GM23338 (cell line): Measurements from ENCODE around the gene PNLIPRP3. TPM values are rescaled to one million over a fixed set of nuclear protein-coding genes. Genes with fewer than 3 reads are reported as not detected.

Experiments used
- ATAC-seq: fragments of 200-7000 bp; cut with Tn5 transposase; 3 replicates; pipeline ENCODE4 v1.9.1; 2020
- DNase-seq: peaks from one replicate; pipeline ENCODE4 v3.0.0-alpha.2; 2015; ENCODE audit warnings: low spot score
- H2AFZ ChIP-seq: fragments of 200-600 bp; sonication (generic); 2 replicates; pipeline ENCODE4 v1.8.0; 2016; ENCODE audit warnings: antibody characterized with exemption, mild to moderate bottlenecking, moderate library complexity
- H3F3A ChIP-seq: fragments of 200-600 bp; sonication (generic); replicated peaks from 2 replicates; pipeline ENCODE4 v1.8.0; 2017; ENCODE audit warnings: antibody characterized with exemption, mixed run types, low read depth
- H3K27ac ChIP-seq: fragments of 200-600 bp; sonication (generic); 2 replicates; pipeline ENCODE4 v1.6.1; 2016; ENCODE audit warnings: low read depth
- H3K27me3 ChIP-seq: fragments of 200-600 bp; sonication (generic); 2 replicates; pipeline ENCODE4 v1.8.0; 2016; ENCODE audit warnings: mild to moderate bottlenecking, mixed run types, moderate library complexity; ENCODE audit not compliant: insufficient read depth
- H3K36me3 ChIP-seq: fragments of 200-600 bp; sonication (generic); 2 replicates; pipeline ENCODE4 v1.8.0; 2016; ENCODE audit warnings: mild to moderate bottlenecking; ENCODE audit not compliant: insufficient read depth
- H3K4me1 ChIP-seq: fragments of 200-600 bp; sonication (generic); 2 replicates; pipeline ENCODE4 v1.8.0; 2016; ENCODE audit warnings: mild to moderate bottlenecking, moderate library complexity; ENCODE audit not compliant: insufficient read depth
- H3K4me2 ChIP-seq: fragments of 200-600 bp; sonication (generic); 2 replicates; pipeline ENCODE4 v1.7.1; 2017; ENCODE audit warnings: mixed run types
- H3K4me3 ChIP-seq: fragments of 200-600 bp; sonication (generic); 2 replicates; pipeline ENCODE4 v1.6.1; 2016; ENCODE audit warnings: mixed run types
- H3K79me2 ChIP-seq: fragments of 200-600 bp; sonication (generic); replicated peaks from 2 replicates; pipeline ENCODE4 v1.8.0; 2017; ENCODE audit warnings: mild to moderate bottlenecking; ENCODE audit not compliant: insufficient read depth
- H3K9me2 ChIP-seq: fragments of 200-600 bp; sonication (generic); 2 replicates; pipeline ENCODE4 v1.8.0; 2017; ENCODE audit not compliant: insufficient read depth
- H4K20me1 ChIP-seq: fragments of 200-600 bp; sonication (generic); replicated peaks from 2 replicates; pipeline ENCODE4 v1.8.0; 2017; ENCODE audit warnings: mild to moderate bottlenecking; ENCODE audit not compliant: insufficient read depth
- H3K27ac Mint-ChIP-seq: 2 replicates; pipeline ENCODE4 v1.8.0; 2020; ENCODE audit warnings: inconsistent platforms, mild to moderate bottlenecking, moderate library complexity, mixed read lengths
- H3K27me3 Mint-ChIP-seq: 3 replicates; pipeline ENCODE4 v1.8.0; 2022; ENCODE audit warnings: low read depth, mild to moderate bottlenecking, moderate library complexity, mixed read lengths, inconsistent platforms; ENCODE audit not compliant: insufficient read depth, poor library complexity
- H3K36me3 Mint-ChIP-seq: 3 replicates; pipeline ENCODE4 v1.8.0; 2021; ENCODE audit warnings: low read depth, mild to moderate bottlenecking, inconsistent platforms, moderate library complexity, mixed read lengths
- H3K4me1 Mint-ChIP-seq: 3 replicates; pipeline ENCODE4 v1.8.0; 2020; ENCODE audit warnings: mild to moderate bottlenecking, inconsistent platforms, mixed read lengths
- H3K4me3 Mint-ChIP-seq: 3 replicates; pipeline ENCODE4 v1.8.0; 2021; ENCODE audit warnings: moderate library complexity, mild to moderate bottlenecking, inconsistent platforms, mixed read lengths
- H3K9me3 Mint-ChIP-seq: 3 replicates; pipeline ENCODE4 v1.8.0; 2020; ENCODE audit warnings: moderate library complexity, mild to moderate bottlenecking, inconsistent platforms, mixed read lengths
- CREB1 ChIP-seq: fragments of 250-450 bp; sonication (Bioruptor Pico); IDR thresholded peaks from 2 replicates; pipeline ENCODE4 v1.5.0; 2020; ENCODE audit warnings: low read depth, mild to moderate bottlenecking, moderate library complexity
- CTCF ChIP-seq, 2 experiments: fragments of 200-600 bp in 1 of 2; sonication (generic) in 1 of 2; conservative IDR thresholded peaks; 2 replicates each; pipeline versions ENCODE4 v1.5.1 to v1.6.1; 2016 to 2017; ENCODE audit warnings: antibody characterized with exemption in 2 of 2, low read depth in 2 of 2, mild to moderate bottlenecking in 2 of 2, moderate library complexity in 1 of 2
- EZH2phosphoT487 ChIP-seq: fragments of 200-600 bp; sonication (generic); IDR thresholded peaks from one replicate; pipeline ENCODE4 v1.8.1; 2018; ENCODE audit warnings: antibody characterized with exemption; ENCODE audit not compliant: unreplicated experiment
- JUNB ChIP-seq: IDR thresholded peaks from one replicate; pipeline ENCODE4 v1.6.1; 2016; ENCODE audit warnings: antibody characterized with exemption; ENCODE audit not compliant: unreplicated experiment
- NANOG ChIP-seq: IDR thresholded peaks from 2 replicates; pipeline ENCODE4 v1.6.1; 2016; ENCODE audit warnings: antibody characterized with exemption, borderline replicate concordance
- ZNF114 ChIP-seq: fragments of 250-450 bp; sonication (Bioruptor Pico); IDR thresholded peaks from 2 replicates; pipeline ENCODE4 v1.5.0; 2020; ENCODE audit warnings: mild to moderate bottlenecking, moderate library complexity
- ZNF331 ChIP-seq: fragments of 250-450 bp; sonication (Bioruptor Pico); IDR thresholded peaks from 2 replicates; pipeline ENCODE4 v1.5.0; 2020; ENCODE audit warnings: low read depth, mild to moderate bottlenecking, moderate library complexity
- polyA plus RNA-seq: library from polyadenylated mRNA; unstranded; fragments of >200 nt; fragmentation: Nextera tagmentation; extraction: Ambion mirVana; gene quantifications from 2 replicates; pipeline ENCODE4 v1.2.1, GENCODE V29; 2016
- total RNA-seq: library from RNA; depleted of rRNA; stranded (reverse); fragments of >200 nt; shearing (Covaris generic); gene quantifications from 2 replicates; pipeline ENCODE4 v1.2.3, GENCODE V29; 2014
- TF ChIP-seq, protein P1 (sequence below): IDR thresholded peaks from one replicate; pipeline ENCODE4 v1.6.1; 2018; ENCODE audit warnings: antibody characterized with exemption; ENCODE audit not compliant: unreplicated experiment

PNLIPRP3 gene
- total and polyA plus RNA-seq, 2 experiments from 2014 or later: not detected

DNA sequence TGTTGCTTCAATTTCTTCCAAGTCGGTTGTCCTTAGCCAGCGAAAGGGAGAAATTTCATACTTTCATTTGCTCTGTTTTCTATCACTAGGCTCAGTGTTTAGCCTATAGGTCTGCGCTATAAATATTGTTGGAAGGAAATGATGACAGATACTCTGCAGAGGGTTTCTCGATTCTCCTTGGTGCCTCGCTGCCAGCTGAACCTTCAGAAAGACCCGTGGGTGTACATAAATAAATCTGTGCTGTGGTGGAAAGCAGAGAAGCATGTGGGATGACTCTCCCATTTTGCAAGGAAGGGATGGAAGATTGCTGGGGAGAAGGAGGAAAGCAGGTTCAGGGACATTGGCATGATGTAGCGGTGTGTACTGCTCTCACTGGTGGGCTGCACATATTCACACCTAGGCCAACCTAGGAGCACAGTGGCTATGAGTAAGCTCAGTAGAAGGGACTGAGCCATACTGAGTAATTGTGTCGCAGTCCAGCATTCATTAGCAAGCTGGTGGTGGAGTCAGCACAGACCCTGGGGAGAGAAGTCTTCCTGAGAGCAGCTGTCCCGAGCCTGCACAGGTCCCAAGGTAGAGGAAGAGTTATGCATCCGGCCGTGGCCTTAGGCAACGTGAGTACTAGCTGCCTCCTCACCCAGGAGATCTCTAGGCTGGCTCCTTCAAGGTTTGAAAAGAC is 50.5 kb downstream of the PNLIPRP3 start:
- H3K9me3 Mint-ChIP-seq: peaks cover 42% of the 10 kb centered on the region
- no peak for DNase-seq
- ATAC-seq: no peak

More for the DNA sequence above, 50.5 kb downstream of the PNLIPRP3 start:
- no peaks in the 10 kb centered on the region; the same call in 1 of the 2 replicates for H3K36me3 ChIP-seq
- no peaks in the 10 kb centered on the region for H3K9me2 ChIP-seq
- no peak overlapping the region for H3K27ac ChIP-seq
- Mint-ChIP-seq H3K27me3 (no peaks in the 10 kb centered on the region), H3K27ac (no peak overlapping the region), H3K4me1 (peaks cover 3% of the 10 kb centered on the region; the same call in 2 of the 3 replicates), H3K4me3 (no peak overlapping the region), H3K36me3 (peaks cover 34% of the 10 kb centered on the region)
- no peaks in the 10 kb centered on the region for H3K79me2 ChIP-seq
- no peak overlapping the region for H3K4me3 ChIP-seq
- no peaks in the 10 kb centered on the region for H4K20me1 ChIP-seq
- TF ChIP-seq NANOG (no peak), EZH2phosphoT487 (no peak), JUNB (no peak), CREB1 (CRISPR knock-in tag) (no peak), ZNF331 (CRISPR knock-in tag) (no peak), ZNF114 (CRISPR knock-in tag) (no peak), CTCF (conservative IDR thresholded peaks at IDR 0.05; ENCODE audit: low read depth in 2 of 2) (no peak)
- TF ChIP-seq, protein P1, sequence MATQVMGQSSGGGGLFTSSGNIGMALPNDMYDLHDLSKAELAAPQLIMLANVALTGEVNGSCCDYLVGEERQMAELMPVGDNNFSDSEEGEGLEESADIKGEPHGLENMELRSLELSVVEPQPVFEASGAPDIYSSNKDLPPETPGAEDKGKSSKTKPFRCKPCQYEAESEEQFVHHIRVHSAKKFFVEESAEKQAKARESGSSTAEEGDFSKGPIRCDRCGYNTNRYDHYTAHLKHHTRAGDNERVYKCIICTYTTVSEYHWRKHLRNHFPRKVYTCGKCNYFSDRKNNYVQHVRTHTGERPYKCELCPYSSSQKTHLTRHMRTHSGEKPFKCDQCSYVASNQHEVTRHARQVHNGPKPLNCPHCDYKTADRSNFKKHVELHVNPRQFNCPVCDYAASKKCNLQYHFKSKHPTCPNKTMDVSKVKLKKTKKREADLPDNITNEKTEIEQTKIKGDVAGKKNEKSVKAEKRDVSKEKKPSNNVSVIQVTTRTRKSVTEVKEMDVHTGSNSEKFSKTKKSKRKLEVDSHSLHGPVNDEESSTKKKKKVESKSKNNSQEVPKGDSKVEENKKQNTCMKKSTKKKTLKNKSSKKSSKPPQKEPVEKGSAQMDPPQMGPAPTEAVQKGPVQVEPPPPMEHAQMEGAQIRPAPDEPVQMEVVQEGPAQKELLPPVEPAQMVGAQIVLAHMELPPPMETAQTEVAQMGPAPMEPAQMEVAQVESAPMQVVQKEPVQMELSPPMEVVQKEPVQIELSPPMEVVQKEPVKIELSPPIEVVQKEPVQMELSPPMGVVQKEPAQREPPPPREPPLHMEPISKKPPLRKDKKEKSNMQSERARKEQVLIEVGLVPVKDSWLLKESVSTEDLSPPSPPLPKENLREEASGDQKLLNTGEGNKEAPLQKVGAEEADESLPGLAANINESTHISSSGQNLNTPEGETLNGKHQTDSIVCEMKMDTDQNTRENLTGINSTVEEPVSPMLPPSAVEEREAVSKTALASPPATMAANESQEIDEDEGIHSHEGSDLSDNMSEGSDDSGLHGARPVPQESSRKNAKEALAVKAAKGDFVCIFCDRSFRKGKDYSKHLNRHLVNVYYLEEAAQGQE: no peak
- no peak overlapping the region for H2AFZ ChIP-seq
- H3F3A ChIP-seq: no peaks in the 10 kb centered on the region
- no peaks in the 10 kb centered on the region for H3K27me3 ChIP-seq
- H3K4me1 ChIP-seq: peaks cover 9% of the 10 kb centered on the region
- H3K4me2 ChIP-seq: no peak overlapping the region
